Hepatocyte (in vitro differentiated cells): ENCODE data around the gene SLC9A3.

Source experiments
- EZH2 ChIP-seq: fragments of 200-600 bp; sonication (generic); IDR thresholded peaks from 2 replicates; pipeline ENCODE4 v1.6.1; 2016; ENCODE audit warnings: antibody characterized with exemption, mild to moderate bottlenecking, borderline replicate concordance
- EZH2phosphoT487 ChIP-seq: fragments of 200-600 bp; sonication (generic); IDR thresholded peaks from one replicate; pipeline ENCODE4 v1.6.1; 2018; ENCODE audit warnings: antibody characterized with exemption, mild to moderate bottlenecking, low read depth, moderate library complexity; ENCODE audit not compliant: unreplicated experiment, severe bottlenecking
- TF ChIP-seq, protein P1 (sequence below): fragments of 200-600 bp; sonication (generic); IDR thresholded peaks from 2 replicates; pipeline ENCODE4 v1.5.1; 2016; ENCODE audit warnings: antibody characterized with exemption, mild to moderate bottlenecking; ENCODE audit not compliant: poor library complexity

GRCh38 chr5:514101-514485, 10.2 kb downstream of the SLC9A3 start:
- no peak for TF ChIP-seq EZH2phosphoT487
- TF ChIP-seq, protein P1, sequence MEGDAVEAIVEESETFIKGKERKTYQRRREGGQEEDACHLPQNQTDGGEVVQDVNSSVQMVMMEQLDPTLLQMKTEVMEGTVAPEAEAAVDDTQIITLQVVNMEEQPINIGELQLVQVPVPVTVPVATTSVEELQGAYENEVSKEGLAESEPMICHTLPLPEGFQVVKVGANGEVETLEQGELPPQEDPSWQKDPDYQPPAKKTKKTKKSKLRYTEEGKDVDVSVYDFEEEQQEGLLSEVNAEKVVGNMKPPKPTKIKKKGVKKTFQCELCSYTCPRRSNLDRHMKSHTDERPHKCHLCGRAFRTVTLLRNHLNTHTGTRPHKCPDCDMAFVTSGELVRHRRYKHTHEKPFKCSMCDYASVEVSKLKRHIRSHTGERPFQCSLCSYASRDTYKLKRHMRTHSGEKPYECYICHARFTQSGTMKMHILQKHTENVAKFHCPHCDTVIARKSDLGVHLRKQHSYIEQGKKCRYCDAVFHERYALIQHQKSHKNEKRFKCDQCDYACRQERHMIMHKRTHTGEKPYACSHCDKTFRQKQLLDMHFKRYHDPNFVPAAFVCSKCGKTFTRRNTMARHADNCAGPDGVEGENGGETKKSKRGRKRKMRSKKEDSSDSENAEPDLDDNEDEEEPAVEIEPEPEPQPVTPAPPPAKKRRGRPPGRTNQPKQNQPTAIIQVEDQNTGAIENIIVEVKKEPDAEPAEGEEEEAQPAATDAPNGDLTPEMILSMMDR, result no peak
- TF ChIP-seq EZH2, result no peak
